Measurements from ENCODE around the gene TRIOBP. TPM values are rescaled to one million over a fixed set of nuclear protein-coding genes. Genes with fewer than 3 reads are reported as not detected.
A peak's percentile ranks its signal among the peaks of the same experiment; 100 is the strongest.

TRIOBP gene
- total and polyA plus RNA-seq, 2 of the 13 experiments (the other 11 are each of a cell fraction or from before 2014, with no cell fraction given), result 6.1 to 15.4 TPM

GRCh38 chr22:37734964-37735451 is 38.2 kb downstream of the TRIOBP start (continued):
- TF ChIP-seq TEAD3 (CRISPR knock-in tag; optimal IDR thresholded peaks at IDR 0.05; ENCODE audit: borderline replicate concordance), result peak; percentile 39
- no peak for TF ChIP-seq ZNF333 (CRISPR knock-in tag; IDR thresholded peaks at IDR 0.05; ENCODE audit: borderline replicate concordance)
- TF ChIP-seq HCFC1 (IDR thresholded peaks at IDR 0.05; ENCODE audit: low read depth, low read length), result no peak
- 0 out of 2 replicates have a peak, but pooled peaks have one; percentile 74 for TF ChIP-seq E2F2 (CRISPR knock-in tag; IDR thresholded peaks at IDR 0.05; ENCODE audit: borderline replicate concordance)
- no peak; the same call in 1 of the 2 replicates for TF ChIP-seq ZGPAT (CRISPR knock-in tag; IDR thresholded peaks at IDR 0.05)
- TF ChIP-seq GATAD1 (CRISPR knock-in tag; IDR thresholded peaks at IDR 0.05), result no peak
- TF ChIP-seq ARID3A (IDR thresholded peaks at IDR 0.05; ENCODE audit: low read depth, low read length), result no peak
- no peak for TF ChIP-seq ARHGAP35 (CRISPR knock-in tag; IDR thresholded peaks at IDR 0.05; ENCODE audit: borderline replicate concordance)
- TF ChIP-seq ZBTB43 (CRISPR knock-in tag; conservative IDR thresholded peaks at IDR 0.05), result 0 out of 2 replicates have a peak, but pooled peaks have one; percentile 43
- no peak for TF ChIP-seq SP4 (CRISPR knock-in tag; IDR thresholded peaks at IDR 0.05)
- TF ChIP-seq HNF4G (IDR thresholded peaks at IDR 0.05; ENCODE audit: borderline replicate concordance, low read depth, low read length), result no peak
- TF ChIP-seq HNF4G (CRISPR knock-in tag; IDR thresholded peaks at IDR 0.05; ENCODE audit: borderline replicate concordance, low read depth), result peak; percentile 22; the same call in 1 of the 2 replicates
- no peak for TF ChIP-seq ZBTB44 (CRISPR knock-in tag; IDR thresholded peaks at IDR 0.05)
- peak; percentile 43 for TF ChIP-seq FOXA3 (CRISPR knock-in tag; IDR thresholded peaks at IDR 0.05)
- TF ChIP-seq SMC3 (IDR thresholded peaks at IDR 0.05; ENCODE audit: low read length), result peak; percentile 32; the same call in 1 of the 2 replicates
- no peak for TF ChIP-seq TSC22D2 (CRISPR knock-in tag; IDR thresholded peaks at IDR 0.05; ENCODE audit: borderline replicate concordance)
- no peak for TF ChIP-seq ZNF543 (CRISPR knock-in tag; IDR thresholded peaks at IDR 0.05)
- no peak for TF ChIP-seq ZNF704 (CRISPR knock-in tag; IDR thresholded peaks at IDR 0.05; ENCODE audit: borderline replicate concordance)
- TF ChIP-seq ZMAT5 (CRISPR knock-in tag; IDR thresholded peaks at IDR 0.05; ENCODE audit: borderline replicate concordance, low read depth), result no peak
- TF ChIP-seq ZNF3 (CRISPR knock-in tag; IDR thresholded peaks at IDR 0.05), result no peak
- no peak for TF ChIP-seq NFKBIZ (CRISPR knock-in tag; IDR thresholded peaks at IDR 0.05)
- no peak for TF ChIP-seq RBM22 (optimal IDR thresholded peaks at IDR 0.05; ENCODE audit: low read length)
